ENCODE data around the gene DBNL.
"Not testable (repeated sequence)": the region's sequence is repeated elsewhere in the genome, so short reads cannot be mapped to it uniquely, and the experiment has no call there.

The DBNL gene

GRCh38 chr7:44044315-44045225 lies at the start of gene DBNL:
TSS of gene DBNL (plus strand) at chr7:44044702. CDS start at chr7:44044738, 36 bp downstream.
- peak; percentile 95 to 96 for DNase-seq

- not testable (repeated sequence) for DNase-seq
Measured at GRCh38 chr7:43997532-43997931, 47.0 kb upstream of the DBNL start, which contains the start of gene SPDYE1. TSS of gene SPDYE1 (plus strand) at chr7:43997897. CDS start at chr7:43999950, 2,053 bp downstream.

- DNase-seq: not testable (repeated sequence)
Measured at GRCh38 chr7:44012081-44012480, 32.4 kb upstream of the DBNL start.

GRCh38 chr7:44015090-44015489 lies 29.4 kb upstream of the DBNL start:
- DNase-seq: not testable (repeated sequence)

- peak; percentile 99 for DNase-seq
Measured at GRCh38 chr7:44018857-44019807, 25.4 kb upstream of the DBNL start.

- not testable (repeated sequence) for DNase-seq
Measured at GRCh38 chr7:44019825-44020224, 24.7 kb upstream of the DBNL start.

- DNase-seq: not testable (repeated sequence)
Measured at GRCh38 chr7:44022069-44022468, 22.4 kb upstream of the DBNL start.

- peak in 1 of 2 donors; percentile 29 for DNase-seq
Measured at GRCh38 chr7:44022796-44023467, 21.6 kb upstream of the DBNL start.

- not testable (repeated sequence) for DNase-seq
Measured at GRCh38 chr7:44029433-44029832, 15.1 kb upstream of the DBNL start.

GRCh38 chr7:44030029-44030428 lies 14.5 kb upstream of the DBNL start:
- DNase-seq: not testable (repeated sequence)

- not testable (repeated sequence) for DNase-seq
Measured at GRCh38 chr7:44031319-44031718, 13.2 kb upstream of the DBNL start.

- DNase-seq: not testable (repeated sequence)
Measured at GRCh38 chr7:44032031-44032430, 12.5 kb upstream of the DBNL start.

GRCh38 chr7:44033971-44034844 lies 10.3 kb upstream of the DBNL start:
- DNase-seq: not testable (repeated sequence)

GRCh38 chr7:44036364-44036763 lies 8.1 kb upstream of the DBNL start:
- peak; percentile 42 to 49 for DNase-seq

GRCh38 chr7:44037951-44038350 lies 6.6 kb upstream of the DBNL start:
- DNase-seq: not testable (repeated sequence)

- not testable (repeated sequence) for DNase-seq
Measured at GRCh38 chr7:44038553-44038952, 5.9 kb upstream of the DBNL start.

GRCh38 chr7:44038961-44039558 lies 5.4 kb upstream of the DBNL start:
- peak; percentile 81 for DNase-seq

GRCh38 chr7:44039800-44040492 lies 4.6 kb upstream of the DBNL start:
- not testable (repeated sequence) for DNase-seq

GRCh38 chr7:44040493-44040891 lies 4.0 kb upstream of the DBNL start:
- DNase-seq: peak; percentile 65 to 66

GRCh38 chr7:44042221-44042620 lies 2.3 kb upstream of the DBNL start:
- DNase-seq: no peak
